ENCODE data around the gene RIIAD1. TPM values are rescaled to one million over a fixed set of nuclear protein-coding genes. Genes with fewer than 3 reads are reported as not detected.

Gene RIIAD1
- total RNA-seq, 1 experiment from 2014 or later = not detected

DNA sequence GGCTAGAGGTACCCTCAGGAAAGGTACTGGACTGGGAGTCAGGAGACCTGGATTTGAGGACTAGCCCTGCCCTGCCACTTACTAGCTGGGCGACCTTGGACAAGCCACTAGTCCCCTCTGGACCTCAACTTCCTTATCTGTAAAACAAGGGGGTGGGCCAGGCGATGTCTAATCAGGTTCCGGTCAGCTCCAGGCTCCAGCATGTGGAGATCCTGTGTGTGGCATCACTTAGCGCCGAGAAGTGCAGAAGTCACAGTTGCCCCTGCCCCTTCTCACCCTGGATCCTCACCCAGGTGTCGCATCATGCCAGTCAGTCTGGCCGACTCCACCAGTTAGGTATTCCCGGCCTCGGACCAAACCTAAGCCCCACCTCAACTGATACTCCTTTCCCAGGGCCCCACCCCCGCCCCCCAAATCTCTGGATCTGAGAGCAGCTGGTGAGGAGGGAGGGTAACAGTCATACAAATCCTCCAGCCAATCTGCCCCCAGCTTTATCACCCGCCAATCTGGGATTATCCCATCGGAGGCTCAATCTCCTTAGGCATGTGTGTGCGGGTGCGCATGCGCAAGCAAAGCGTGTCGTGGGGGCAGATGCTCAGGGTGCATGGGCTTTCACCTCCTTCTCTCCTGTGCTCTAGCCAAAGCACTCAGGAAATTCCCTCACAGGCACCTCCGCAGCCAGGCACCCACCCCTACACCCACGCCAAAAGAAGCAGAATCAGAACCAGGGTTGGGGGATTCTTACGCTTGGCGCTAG lies 10.1 kb upstream of the RIIAD1 start:
- DNase-seq (ENCODE audit: low spot score) = no peak

- no peak for DNase-seq (ENCODE audit: low spot score)
Observed at GRCh38 chr1:151711951-151712350, 9.4 kb upstream of the RIIAD1 start.

DNA sequence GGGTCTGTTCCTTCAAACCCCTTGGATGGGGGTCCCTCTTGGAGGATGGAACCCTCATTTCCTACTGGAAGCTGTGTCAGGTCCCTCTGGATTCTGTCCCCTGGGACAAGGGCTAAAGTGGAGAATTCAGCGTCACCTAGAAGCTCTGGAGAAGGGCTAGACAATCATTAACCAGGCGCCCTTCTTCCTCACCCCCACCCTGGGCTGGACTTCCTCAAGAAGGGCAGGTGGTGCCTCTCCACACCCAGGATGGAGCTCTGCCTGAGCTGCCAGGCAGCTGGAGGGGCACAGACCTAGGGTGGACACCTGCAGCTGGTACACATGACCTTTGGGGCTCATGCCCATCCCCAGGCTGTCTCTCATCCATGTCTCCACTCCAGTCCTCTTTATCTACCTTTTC lies 8.3 kb upstream of the RIIAD1 start:
- no peak for DNase-seq (ENCODE audit: low spot score)

GRCh38 chr1:151713874-151714273 lies 7.4 kb upstream of the RIIAD1 start:
- DNase-seq (ENCODE audit: low spot score) = no peak

DNA sequence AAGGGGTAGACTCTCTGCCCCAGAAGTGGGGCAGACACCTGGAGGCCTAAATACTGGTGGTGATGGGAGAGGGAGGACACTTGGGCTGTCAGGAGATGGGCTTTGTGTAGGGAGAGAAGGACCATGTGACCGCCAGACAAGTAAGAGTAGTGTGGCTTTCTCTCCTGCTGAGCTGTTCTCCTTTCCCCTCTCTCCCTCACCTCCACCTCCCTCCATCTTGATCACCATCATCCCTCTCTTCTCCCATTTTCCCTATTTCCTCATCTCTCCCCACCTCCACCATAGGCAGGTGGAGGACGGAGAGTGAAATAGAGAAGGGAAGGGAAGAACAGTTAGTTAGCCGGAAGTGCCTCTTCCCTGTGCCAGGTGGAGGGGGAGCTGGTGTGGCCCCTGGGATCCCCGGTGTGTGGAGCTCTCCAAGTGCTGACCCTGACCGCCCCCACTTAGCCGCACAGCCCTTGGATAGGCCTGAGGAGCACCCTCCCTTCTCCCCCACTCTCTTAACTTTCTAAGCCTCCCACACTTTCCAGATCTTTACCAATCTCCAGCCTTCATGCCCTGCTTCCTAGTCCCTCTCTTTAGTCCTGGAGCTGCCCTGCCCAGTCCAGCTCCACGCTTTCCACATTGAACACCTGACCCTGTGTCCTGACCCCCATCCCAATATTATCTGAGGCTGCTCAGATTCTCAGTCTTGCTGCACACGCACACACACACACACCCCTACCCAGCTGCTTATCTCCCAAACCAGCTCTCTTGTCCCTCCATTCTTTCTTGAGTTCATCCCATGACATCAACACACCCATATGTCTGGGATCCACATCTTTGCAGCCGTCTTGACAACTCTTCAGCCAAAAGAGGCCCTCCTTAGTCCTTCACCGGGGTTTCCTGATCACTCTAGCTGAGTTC lies 6.2 kb upstream of the RIIAD1 start:
- DNase-seq (ENCODE audit: low spot score) = no peak

GRCh38 chr1:151715726-151716404 lies 5.5 kb upstream of the RIIAD1 start:
- DNase-seq (ENCODE audit: low spot score) = no peak

GRCh38 chr1:151716405-151716762 lies 4.9 kb upstream of the RIIAD1 start:
- DNase-seq (ENCODE audit: low spot score) = no peak

DNA sequence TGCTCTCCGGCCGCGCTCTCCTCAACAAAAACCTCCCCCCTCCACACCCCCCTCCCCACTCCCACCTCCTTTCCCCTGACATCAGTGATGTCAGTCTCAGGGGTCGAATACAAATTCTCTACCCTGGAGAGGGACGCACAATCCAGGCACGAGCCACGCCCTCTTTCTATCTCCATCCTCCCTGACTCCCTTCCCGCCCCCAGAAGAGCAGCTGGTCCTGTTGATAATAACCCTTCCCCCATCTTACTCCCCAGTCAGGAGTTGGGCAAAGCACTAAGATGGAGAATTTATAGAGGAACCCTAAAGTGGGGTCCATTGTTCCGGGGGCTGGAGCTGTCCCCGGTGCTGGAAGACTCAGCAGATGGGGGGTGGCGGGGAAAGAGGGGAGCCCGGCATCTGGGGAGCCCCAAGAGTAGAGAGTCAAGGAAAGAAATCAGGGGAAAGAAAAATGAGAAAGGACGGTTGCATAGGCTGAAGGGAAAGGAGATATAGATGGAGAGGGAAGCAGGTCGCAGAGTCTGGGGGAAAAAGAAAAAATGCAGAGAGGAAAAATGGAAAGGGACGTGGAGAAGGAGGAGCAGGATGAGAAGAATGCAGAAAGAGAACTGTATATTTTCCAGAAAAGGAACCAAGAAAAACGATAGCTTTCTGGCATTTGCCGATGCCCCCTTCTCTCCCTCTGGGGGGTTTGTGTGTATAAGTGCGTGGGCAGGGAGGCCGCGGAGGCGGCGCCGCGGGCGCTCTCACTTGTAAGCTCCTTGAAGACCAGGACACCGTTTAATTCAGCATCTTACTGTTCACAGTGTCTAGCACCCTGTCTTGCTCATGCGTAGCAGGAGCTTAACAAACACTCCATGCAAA lies 4.3 kb upstream of the RIIAD1 start, which contains the start of gene CELF3:
CELF3 (minus strand) TSS at position 33 of the 861 bp plus-strand sequence. CDS start 783 bp downstream, outside the sequence.
- DNase-seq (ENCODE audit: low spot score) = no peak

DNA sequence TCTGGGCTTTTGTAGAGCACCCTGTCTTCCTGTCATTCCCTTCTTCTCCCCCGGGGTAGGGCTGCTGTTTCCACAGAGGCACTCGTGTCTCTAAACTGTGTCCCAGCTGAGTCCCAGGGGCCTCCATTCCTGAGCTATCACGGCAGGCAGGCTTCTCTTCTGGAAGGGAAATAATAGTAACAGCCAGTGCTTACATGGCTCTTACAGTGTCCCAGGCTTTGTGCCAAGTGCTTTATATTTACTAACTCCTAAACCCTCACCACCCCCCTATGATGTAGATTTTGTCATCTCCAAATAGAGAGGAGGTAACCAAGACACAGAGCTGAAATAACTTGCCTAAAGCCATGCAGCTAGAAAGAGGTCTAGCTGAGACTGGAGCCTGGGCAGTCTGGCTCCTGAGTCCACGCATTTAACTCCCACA lies 3.3 kb upstream of the RIIAD1 start:
- DNase-seq (ENCODE audit: low spot score) = no peak

DNA sequence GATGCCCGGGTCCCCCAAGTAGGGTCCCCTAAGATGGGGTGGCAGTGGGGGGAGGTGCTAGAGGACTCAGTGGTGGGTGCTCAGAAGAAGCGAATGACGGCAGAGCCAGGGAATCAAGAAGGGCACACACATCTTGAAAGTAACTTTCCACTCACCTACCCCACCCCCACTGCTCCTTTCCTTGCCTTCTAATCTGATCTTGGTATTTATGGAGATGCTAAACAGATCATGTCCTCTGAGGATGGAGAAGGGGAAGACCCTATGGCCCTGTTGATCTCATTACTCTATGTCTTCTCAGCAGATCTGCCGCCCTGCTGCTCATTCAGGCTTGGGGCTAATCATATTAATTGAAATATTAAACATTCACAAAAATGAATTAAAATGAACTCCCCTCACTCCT lies 2.7 kb upstream of the RIIAD1 start:
- DNase-seq (ENCODE audit: low spot score) = no peak

DNA sequence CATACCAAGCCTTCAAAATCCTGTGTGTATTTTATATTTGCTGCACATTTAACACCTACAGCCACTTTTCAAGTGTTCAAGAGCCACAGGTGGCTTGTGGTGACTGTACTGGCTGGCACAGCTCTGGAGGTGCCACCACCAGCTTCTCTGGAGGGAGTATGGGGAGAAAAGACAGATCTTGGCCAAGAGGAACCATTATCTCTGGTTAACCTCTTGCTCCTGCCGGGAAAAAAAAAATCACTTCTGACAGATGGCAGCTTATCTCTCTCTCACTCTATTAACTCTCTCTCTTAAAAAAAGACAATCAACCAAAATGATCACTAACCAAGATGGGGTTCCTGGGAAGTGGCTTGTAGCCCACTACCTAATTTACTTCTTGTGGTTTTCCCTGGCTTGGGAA lies 1.2 kb upstream of the RIIAD1 start:
- no peak for DNase-seq (ENCODE audit: low spot score)

DNA sequence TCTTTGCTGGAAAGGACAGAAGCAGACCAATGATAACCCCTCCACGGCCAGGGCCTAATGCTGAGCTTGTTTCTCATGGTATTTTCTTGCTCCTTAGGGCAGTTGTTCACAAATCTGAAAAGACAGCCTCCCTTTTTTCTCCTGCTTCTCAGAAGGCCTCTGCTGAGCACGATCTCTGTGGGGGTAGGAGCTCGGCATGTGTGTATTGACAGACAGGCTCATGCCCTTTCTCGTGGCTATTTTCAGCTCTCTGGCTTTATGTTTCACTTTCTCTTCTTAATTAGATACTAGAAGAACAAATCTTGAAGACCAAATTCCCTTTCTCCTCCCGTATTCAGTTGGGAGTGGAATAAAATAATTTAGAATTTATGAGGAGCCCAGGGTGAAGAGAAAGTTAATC lies 768 bp upstream of the RIIAD1 start:
- no peak for DNase-seq (ENCODE audit: low spot score)

- DNase-seq (ENCODE audit: low spot score) = no peak
Observed at GRCh38 chr1:151721788-151722510, 627 bp downstream of the RIIAD1 start.

DNA sequence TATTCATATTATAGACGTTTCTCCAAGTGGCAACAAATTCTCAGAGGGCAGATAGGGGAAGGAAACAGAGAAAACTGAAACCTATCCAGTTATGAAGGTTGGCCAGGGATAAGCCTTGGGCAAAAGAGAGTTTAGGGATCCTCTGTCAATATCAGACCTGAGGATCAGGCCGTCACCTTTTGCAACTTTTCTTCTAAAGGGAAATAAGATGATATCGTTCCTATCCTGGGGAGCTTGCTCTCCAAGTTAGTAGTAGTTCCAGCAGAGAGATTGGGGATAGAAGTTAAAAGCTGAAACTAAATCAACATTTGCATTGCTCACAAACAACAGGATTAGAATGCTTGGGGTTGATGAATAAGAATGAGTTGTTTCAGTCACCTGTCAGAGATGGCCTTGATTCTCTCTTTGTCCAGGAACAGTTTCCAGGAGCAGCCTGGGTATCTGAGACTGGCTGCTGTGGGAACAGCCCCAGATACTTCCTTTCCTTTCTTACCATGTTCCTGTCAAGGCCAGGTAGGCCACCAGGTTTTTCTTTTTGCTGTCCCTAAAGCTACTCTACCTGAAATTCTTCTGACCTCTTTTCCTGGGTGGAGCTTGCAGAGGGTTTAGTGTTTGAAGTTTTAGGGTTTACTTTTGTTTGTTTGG lies 2.5 kb downstream of the RIIAD1 start:
- no peak for DNase-seq (ENCODE audit: low spot score)

DNA sequence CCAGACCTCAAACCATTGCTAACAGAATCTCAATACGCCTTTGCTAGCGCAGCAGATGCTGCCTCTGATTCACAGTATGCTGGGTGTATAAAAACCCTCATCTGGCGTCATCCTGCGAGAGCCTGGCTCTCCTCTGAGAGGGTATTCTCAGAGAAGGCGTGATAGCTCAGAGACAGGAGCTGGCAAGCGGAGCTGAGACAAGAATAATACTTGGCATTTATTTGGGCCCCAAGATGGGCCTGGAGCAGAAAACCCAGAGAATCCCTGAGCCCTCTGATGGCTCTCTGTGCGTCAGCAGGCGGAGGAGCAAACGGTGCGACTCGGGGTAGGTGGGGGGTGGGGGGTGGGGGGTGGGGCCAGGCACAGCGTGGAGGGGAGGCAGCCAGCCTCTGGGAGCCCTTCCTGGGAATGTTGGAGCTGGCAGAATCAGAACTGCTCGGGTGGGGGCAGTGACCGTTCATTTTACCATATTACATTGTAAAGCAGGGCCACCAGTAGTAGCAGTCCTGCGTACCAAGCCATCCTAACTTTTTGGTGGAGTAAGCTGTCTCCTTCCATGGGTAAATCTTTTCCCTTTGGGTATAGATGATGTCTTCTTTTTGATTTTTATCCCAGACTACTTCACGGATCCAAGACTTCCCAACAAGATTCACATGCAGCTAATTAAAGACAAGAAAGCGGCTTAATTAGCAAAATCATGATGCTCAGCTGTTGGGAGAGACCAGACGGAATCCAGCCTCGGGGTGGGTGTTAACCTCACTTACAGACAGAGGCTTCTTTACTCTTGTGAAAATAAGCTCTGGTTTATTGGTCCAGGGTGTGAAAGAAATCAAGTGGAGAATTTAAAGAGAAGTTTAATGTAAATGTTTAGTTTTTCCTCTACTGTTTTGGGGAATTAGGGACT lies 7.1 kb downstream of the RIIAD1 start:
- DNase-seq (ENCODE audit: low spot score) = no peak

GRCh38 chr1:151729157-151729965 lies 8.0 kb downstream of the RIIAD1 start:
- no peak for DNase-seq (ENCODE audit: low spot score)

- no peak for DNase-seq (ENCODE audit: low spot score)
Observed at GRCh38 chr1:151729966-151730291, 8.6 kb downstream of the RIIAD1 start.

DNA sequence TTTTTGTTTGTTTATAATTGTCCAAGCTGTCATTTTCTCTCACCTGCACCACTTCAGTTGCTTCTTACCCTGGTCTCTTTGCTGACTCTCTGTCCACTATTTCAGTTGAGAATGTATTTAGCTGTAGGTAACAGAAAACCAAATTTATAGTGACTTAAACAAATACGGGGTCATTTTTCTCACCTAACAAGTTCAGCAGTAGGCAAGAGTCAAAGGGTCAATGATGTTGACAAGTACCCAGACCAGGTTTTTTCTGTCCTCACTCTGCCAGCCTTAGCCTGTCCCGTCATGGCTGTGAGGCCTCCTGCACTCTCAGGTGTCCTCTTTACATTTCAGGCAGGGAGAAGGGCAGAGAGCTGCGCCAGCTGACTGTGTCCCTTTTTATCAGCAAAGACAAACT lies 11.8 kb downstream of the RIIAD1 start:
- DNase-seq (ENCODE audit: low spot score) = no peak

Measured in A172 (cell line).